Activated CD8-positive, alpha-beta memory T cell treated with anti-CD3 and anti-CD28 coated beads, Interleukin-2, amount 50 U/mL, for 1 hour (primary cell): ENCODE measurements around the gene SOX5.
"Not testable (repeated sequence)": the region's sequence is repeated elsewhere in the genome, so short reads cannot be mapped to it uniquely, and the experiment has no call there.

Source experiments
- DNase-seq: peaks from one replicate; pipeline ENCODE4 v3.0.0-alpha.2; 2020; ENCODE audit errors: extremely low read depth

SOX5 gene

DNA sequence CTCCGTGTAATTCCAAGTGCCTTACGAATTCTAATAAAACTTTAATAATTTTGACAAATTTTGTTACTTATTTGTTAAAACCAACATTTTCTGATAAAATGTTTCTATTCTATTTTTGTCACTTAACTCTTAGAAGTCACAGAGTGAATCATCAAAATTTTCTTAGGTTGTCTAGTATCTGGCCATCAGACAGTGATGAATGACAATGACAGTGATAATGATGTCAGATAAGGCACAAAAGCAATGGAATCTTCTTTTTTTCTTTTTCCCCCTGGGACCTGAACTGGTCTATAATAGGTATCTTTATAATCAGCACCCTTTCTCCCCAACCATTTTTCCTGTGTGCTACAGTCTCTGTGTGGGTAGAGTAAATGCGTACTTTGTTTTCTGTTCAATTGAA lies 407.3 kb downstream of the SOX5 start:
- DNase-seq: no peak

DNA sequence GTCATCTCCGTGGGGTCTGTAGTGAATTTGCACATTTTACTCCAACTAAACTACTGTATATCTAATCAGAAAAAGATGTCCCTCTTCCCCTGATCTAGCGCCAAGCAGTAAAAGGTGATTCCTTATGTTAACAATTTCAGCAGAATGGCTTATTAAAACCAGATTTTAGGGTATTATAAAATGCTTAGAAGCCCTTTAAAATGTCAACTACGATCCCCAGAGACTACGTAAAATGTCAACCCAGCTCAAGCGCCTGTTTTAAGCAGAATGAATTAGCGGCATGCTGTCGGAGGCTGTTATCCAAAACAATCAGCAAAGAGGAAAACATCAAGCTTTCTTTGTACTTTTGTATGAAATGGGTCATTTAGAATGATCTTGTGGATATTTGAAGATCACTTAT lies 408.9 kb downstream of the SOX5 start:
- DNase-seq: no peak

DNA sequence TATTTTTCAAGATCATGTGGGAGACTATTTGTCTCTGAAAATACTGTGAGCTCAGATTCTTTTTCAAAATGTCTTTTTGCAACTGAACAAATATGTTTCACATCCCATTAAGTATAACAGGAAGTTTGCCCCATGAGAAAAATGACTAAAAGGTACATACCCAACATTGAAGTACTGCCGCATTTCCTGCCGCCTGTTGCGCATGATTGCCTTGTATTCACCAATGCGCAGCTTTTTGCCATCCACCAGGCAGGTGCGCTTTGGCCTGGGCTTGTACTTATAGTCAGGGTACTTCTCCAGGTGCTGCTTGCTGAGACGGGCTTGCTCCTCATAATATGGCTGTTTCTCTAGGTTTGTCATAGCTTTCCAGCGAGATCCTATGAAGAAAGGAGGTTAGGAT lies 413.2 kb downstream of the SOX5 start:
- DNase-seq: no peak

DNA sequence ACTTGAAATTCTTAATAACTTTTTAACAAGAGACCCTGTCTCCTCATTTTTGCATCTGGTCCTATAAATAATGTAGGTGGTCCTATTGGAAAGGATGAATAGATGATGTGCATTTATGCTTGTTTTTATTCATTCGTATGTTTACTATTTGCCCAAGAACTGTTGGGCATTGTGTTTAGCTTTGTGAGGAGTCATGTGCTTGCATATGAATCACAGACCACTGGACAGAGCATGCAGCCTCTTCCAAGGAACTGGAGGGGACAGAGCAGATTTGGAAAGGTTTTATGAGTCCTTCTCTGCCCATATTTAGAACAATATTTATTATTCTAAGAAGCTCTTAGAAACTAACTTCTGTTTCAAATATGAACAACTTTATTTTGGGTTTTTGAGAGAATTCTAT lies 414.0 kb downstream of the SOX5 start:
- DNase-seq: no peak

DNA sequence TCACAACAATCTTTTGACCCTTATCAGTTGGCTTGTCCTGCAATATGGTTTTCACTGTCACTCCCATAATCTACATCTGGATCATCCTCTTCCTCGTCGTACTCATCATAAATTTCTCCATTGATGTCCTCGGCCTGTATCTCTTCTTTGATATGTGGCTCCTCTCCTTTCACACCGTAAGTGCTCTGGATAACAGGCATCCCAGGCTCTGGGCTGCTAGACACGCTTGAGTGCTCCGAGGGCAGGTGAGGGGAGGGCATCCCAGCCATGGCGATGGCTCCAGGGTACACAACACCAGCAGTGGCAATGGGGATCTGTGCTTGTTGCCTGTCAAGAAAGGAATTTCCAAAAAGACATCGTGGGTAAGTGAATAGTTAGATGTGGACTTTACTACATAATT lies 415.3 kb downstream of the SOX5 start:
- DNase-seq: no peak

DNA sequence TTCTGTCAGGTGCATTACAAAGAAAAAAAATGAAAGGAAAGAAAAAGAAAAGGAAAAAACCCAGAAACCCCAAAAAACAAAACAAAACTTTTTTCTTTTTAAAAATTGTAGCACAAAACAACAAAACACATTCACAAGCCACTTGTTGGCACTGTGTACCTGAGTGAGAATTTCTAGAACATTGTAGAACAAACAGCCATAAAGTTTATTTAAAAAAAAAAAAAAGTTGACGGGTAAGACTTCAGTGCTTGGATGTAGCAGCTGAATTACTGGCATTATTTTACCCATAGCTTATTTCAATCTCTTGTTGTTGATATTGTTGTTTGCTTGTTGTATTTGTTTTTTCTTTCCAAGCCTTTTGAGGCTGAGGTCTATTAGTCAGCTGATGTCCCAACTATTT lies 415.8 kb downstream of the SOX5 start:
- DNase-seq: no peak

DNA sequence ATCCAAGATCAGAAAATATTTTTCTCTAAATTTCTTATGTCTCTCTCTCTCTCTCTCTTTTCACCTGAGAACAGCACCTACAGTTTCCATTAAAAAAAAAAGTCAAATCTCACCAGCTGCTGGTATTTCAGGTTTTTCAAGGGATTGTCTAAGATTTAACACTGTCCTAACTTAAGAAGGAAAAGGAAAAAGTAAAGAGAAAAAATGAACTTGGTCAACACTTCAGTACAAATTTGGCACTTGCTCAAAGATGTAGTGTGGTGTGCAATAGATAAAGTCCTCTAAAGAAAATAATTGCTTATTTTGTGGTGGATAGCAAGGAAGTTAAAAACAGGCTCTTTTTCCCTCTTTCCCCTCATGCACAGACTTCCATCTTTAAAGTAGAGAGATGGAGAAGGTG lies 416.2 kb downstream of the SOX5 start:
- no peak for DNase-seq

DNA sequence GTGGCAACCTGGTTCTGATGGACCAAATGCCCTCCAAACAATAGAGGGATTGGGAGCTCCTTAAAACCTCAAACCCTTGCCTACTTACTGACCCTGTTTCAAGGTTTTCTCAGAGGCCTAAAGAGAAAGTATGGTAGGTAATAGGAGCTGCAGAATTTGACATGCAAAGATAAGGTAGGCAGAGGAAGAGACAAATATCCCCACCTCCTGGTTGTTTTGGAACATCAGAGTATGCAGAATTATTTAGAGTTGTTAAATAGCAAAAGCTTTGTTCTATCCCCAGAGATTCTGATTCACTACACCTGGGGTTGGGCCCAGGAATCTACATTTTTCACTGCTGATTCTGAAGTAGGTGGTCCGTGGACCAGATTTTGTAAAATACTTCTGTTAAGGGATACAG lies 421.2 kb downstream of the SOX5 start:
- no peak for DNase-seq

DNA sequence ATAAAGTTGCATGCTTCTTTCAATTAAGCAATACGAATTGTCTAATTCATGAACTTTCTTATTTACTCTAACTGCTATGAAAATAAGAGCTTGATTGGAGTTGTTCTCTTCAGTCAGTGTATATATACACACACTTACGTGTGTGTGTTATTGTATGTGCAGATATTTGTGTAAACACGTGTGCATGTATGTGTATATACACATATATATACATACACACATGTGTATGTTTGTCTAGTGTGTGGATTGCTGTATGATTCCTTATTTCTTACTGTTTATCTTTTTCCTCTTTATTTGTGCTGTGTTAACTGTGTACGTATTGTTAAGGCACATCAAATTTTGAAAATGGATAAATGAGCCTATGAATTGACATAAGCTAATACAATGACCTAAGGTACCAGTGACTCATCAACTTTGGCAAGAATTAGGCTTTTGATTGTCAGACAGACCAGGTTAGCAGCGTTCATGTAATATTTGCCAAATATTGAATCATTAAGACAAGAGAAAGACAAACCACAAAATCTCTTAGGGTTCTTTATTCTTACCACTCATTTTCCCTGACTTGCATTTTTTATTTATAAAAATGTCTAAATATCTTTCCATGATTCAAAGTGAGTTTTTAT lies 423.9 kb downstream of the SOX5 start:
- no peak for DNase-seq

DNA sequence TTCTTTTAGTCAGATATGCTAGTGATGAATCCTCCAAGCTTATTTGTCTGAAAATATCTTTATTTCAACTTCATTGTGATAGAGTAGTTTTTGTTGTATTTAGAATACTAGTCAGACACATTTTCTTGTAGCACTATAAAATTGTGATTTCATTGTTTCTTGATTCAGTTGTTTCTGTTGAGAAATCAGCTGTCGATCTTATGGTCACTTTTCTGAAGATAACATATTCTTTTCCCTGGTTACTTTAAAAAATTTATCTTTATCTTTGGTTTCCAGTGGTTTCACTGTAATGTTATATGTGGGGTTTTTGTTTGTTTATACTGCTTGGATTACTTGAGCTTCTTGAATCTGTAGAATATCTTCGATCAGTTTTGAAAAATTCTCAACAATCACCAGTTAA lies 426.1 kb downstream of the SOX5 start:
- DNase-seq: no peak

DNA sequence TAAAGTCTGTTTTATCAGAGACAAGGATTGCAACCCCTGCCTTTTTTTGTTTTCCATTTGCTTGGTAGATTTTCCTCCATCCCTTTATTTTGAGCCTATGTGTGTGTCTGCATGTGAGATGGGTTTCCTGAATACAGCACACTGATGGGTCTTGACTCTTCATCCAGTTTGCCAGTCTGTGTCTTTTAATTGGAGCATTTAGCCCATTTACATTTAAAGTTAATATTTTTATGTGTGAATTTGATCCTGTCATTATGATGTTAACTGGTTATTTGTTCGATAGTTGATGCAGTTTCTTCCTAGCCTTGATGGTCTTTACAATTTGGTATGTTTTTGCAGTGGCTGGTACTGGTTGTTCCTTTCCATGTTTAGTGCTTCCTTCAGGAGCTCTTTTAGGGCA lies 430.0 kb downstream of the SOX5 start:
- DNase-seq: not testable (repeated sequence)

DNA sequence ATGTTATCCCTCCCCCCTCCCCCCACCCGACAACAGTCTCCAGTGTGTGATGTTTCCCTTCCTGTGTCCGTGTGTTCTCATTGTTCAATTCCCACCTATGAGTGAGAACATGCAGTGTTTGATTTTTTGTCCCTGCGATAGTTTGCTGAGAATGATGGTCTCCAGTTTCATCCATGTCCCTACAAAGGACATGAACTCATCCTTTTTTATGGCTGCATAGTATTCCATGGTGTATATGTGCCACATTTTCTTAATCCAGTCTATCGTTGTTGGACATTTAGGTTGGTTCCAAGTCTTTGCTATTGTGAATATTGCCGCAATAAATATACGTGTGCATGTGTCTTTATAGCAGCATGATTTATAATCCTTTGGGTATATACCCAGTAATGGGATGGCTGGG lies 433.7 kb downstream of the SOX5 start:
- not testable (repeated sequence) for DNase-seq

DNA sequence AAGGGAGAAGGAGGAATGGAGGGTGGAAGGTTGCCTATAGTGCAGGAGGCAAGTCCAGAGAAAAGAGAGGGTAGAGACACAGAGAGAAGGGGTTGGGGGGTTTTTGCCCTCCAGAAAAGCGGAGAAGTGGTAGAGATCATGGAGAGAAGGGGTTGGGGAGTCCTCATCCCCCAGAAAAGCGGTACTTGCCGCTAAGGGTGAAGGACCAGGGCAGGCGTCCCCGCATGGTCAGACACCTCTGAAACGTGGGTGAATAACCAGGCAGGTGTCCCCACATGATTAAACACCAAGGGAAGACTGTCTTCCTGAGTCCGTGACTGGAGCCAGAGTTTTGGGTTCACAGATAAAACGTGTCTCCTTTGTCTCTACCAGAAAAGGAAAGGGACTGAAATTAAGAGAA lies 439.0 kb downstream of the SOX5 start:
- no peak for DNase-seq

DNA sequence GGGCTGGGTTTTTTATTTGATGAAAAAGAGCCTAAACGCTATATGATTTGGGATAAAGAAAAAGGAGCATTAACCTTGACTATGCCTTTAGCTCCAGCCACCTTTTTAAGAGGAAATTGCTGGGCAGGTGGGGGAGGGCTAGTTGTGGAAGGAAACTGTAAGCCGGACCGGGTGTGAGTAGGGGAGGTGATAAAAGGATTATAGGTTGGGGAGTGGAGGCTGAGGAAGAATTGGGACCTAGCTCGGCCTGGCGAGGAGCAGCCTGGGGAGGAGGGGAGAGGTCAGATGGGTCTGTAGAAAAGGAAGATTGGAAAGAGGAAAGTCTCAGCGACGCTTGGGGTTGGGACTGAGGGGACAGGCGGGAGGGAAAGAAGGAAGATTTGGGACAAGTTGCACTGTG lies 439.6 kb downstream of the SOX5 start:
- DNase-seq: not testable (repeated sequence)

DNA sequence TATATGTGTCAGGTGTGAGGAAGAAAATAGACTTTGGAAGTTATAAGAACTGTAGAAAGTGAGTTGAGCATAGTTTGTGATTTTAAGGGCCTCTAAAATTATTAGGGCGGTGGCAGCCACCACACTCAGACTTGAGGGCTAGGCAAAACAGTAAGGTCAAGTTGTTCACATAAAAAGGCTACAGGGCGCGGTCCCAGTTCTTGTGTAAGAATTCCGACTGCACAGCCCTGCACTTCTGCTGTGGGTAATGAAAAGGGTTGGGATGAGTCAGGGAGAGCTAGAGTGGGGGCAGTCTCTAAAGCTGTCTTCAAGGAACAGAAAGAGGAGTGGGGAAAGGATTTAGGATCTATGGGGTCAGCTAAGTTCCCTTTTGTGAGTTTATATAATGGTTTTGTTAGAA lies 441.7 kb downstream of the SOX5 start:
- DNase-seq: not testable (repeated sequence)

DNA sequence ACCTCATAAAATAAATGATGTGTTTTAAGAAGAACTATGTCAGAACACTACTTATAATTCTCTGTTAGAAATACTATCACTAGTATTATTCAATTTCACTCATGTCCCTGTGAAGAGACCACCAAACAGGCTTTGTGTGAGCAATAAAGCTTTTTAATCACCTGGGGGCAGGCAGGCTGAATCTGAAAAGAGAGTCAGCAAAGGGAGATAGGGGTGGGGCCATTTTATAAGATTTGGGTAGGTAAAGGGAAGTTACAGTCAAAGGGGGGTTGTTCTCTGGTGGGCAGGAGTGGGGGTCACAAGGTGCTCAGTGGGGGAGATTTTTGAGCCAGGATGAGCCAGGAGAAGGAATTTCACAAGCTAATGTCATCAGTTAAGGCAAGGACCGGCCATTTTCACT lies 443.7 kb downstream of the SOX5 start:
- not testable (repeated sequence) for DNase-seq

DNA sequence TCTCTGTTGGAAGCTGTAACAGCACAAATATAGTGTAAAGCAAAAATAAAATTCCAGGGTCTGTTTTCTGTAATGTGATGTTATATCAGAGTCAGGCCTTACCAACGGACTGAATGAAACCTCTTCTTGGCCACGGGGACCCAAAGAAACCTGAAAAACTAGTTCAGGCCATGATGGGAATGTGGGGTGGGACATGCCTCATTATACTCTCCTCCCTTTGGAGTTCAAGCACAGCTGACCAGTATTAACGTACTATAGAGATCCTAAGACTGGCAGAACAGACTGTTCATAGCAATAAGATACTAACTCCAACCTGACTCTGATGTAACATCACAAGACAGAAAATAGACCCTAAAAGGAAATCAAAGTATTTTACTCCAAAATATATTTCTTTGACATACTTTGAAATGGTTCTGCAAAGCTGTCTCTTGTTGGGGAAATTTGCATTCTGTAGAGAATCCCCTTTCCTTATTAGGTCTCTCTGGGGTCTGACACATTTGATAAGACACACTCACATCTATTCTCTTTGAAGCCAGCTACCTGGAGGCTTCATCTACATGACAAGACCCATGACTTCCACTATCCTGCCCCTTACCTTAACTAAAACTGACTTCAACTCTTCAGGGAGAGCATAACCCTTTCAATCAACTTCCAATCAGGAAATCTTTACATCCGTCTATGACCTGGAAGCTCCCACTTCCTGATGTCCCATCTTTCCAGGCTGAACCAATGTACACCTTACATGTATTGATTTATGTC lies 444.6 kb downstream of the SOX5 start:
- DNase-seq: no peak

DNA sequence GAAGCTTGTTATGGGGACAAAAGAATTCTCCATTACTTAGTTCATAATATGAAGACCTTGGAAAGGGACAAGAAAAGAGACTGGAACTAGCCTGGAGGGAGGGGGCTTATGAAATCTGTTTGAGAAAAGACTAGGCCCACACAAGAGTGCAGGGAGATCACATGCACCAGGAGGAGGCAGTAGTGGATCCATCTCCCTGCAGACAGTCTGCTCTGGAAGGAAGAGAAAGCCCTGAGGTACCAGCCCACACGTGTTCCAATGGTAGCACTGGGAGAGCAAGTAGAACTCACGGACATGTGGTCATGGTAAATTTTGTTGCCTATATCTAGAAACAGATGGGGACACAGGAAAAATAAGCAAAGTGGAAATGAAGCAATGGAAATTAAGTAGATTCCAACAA lies 445.4 kb downstream of the SOX5 start:
- no peak for DNase-seq

DNA sequence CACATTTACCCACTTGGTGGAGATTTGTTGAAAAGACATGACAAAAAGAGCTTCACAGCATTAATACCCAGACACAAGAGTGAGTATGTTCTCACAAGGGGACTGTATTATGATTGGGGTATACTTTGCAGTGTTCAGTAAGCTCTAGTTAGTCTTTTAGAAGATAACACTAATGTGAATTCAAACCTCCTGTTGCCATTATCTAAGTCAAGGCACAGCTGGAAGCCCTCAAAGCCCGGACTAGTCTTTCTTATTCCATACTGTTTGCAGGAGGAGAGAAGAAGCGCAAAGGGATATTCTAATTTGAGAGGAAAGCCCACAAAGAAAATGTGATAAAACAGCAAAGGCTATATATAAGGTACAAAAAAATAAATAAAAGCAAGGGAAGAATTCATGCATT lies 445.9 kb downstream of the SOX5 start:
- no peak for DNase-seq

DNA sequence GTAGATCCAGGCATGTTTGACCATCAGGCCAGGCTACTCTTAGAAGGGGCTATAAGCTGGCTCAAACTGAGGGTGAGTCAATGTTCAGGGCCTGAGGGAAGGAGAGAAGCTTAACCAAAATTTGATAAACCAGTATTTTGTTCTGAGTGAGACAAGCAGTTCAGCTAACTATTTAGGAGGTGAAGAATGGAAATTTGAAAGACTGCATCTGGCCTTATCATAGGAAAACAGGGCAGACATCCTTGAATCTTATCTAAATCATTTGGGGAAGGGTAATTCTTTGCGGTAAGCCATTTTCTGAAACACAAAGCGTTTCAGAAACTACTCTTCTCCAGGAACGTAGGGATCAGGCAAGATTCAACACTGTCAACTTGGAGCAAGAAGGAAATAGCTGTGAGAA lies 447.2 kb downstream of the SOX5 start:
- no peak for DNase-seq

DNA sequence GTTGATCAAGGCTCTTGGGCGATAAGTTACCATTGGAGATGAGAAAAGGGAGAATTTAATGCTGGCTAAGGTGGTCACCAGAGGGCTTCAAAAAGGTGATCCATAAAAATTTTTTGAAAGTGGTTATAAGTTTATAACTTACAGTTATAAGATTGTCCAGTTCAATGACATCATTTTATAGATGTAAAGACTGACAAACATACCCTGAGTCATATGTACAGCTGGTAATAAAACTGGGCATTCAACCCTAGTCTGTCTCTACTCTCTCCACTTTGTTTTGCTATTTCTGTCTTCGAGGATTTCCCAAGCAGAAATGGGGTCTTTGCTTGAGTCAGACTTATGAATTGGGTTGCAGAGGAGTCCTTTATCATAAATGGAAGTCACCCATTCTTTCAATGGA lies 454.0 kb downstream of the SOX5 start:
- no peak for DNase-seq

DNA sequence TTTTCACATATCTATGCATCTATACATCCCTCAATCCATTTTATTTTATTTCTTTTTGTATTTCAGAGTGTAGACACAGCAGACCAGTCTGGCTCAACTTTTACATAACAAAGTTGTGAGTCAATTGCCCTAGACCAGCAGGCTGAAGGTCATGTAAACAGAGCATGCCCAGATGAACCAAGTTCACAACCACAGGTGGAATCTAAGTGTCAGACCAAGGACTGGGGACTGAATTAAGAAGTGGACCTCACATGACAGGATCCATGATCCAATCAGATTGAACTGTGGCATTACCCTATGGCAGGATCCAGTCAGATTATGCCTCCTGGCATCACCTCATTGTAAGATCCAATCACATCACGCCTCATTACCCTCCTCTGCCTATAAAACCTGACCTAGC lies 455.8 kb downstream of the SOX5 start:
- DNase-seq: no peak

DNA sequence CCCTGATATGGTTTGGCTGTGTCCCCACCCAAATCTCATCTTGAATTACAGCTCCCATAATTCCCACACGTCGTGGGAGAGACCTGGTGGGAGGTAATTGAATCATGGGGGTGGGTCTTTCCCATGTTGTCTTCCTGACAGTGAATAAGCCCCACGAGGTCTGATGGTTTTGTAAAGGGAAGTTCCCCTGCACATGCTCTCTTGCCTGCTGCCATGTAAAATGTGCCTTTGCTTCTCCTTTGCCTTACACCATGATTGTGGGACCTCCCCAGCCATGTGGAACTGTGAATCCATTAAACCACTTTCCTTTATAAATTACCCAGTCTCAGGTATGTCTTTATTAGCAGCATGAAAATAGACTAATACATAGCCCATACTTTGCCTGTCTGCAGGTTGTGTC lies 458.4 kb downstream of the SOX5 start:
- not testable (repeated sequence) for DNase-seq

DNA sequence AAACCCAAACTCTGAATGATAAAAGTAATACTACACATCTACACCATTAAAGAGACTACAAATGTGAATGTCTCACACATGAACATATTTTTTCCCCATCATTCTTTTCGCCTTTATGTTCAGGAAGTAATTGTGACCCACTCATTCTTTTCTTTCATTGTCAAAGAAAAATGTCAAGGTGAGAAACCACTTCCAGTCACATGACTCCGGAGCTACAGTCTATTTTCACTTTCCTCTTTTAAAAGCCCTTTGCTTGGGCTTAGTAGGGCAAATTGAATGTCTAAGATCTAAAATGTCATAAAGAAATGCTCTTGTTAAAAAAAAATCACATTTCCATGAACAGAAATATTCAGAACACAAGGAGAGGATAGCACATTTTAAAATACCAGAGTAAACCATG lies 461.3 kb downstream of the SOX5 start:
- DNase-seq: no peak
